Right renal pelvis (tissue), 4 donors: Measurements from ENCODE around the gene COX7C. TPM values are rescaled to one million over a fixed set of nuclear protein-coding genes. Genes with fewer than 3 reads are reported as not detected.
"Not testable (repeated sequence)": the region's sequence is repeated elsewhere in the genome, so short reads cannot be mapped to it uniquely, and the experiment has no call there.

Source experiments
- DNase-seq, 4 donors: peaks; one replicate each; pipeline ENCODE4 v3.0.0-alpha.2; 2013; ENCODE audit warnings: low read depth in 4 of 4, low spot score in 3 of 4, missing footprints in 1 of 4
- polyA plus RNA-seq, 4 donors: library from polyadenylated mRNA; unstranded; fragments of 120-200 nt; gene quantifications; one replicate each; pipeline ENCODE4 v1.2.1, GENCODE V29; 2013; ENCODE audit not compliant: insufficient read length in 4 of 4

COX7C gene, protein sequence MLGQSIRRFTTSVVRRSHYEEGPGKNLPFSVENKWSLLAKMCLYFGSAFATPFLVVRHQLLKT
- 1,000 to 10,000 TPM; 1,015 to 1,148 (median 1,050) TPM for polyA plus RNA-seq

GRCh38 chr5:86617756-86618576 is at the start of gene COX7C:
Gene COX7C, plus strand, starts transcription at chr5:86617941. Its CDS starts 115 bp downstream, at chr5:86618056.
- peak; percentile 95 to 97 (median 96) for DNase-seq

GRCh38 chr5:86569522-86570426 is 48.0 kb upstream of the COX7C start:
- not testable (repeated sequence) for DNase-seq

DNA sequence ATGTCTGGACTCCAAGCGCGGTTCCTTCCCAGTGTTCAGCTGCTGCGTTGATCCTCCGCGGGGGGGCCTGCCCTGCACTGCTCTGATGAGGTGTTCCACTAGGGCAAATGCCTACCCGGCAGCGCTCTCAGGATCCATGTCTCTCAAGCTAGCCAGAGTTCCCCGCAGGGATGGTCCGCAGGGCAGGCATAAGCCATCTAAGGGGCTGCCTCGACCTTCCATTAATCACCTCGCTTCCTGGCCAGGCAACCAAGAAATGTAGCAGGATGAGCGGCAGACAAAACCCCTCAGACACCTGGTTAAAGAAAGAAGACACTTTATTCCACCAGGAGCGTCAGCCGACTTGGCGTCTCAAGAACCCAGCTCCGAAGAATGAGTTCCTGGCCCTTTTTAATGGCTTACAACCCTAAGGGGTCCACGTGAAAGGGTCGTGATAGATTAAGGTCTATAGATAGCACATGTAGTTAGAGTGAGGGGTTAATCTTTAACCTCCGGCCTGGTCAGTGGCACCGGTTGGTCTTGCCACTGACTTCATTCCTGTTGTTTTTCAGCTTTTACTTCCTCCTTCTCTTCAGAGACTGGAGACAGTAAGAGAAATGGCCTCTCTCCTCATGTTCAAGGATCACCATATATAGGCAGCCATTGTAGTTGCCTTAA is 47.2 kb upstream of the COX7C start:
- no peak for DNase-seq

DNA sequence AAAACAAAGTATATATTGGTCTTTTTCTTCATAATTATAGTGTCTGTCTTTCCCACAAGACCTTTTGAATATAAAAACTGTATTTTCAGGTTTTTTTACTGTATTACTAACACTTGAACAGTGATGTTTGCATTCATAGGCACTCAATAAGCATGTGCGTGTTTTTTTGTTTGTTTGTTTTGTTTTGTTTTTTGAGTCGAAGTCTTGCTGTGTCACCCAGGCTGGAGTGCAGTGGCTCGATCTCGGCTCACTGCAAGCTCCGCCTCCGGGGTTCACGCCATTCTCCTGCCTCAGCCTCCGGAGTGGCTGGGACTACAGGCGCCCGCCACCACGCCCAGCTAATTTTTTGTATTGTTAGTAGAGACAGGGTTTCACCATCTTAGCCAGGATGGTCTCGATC is 46.6 kb upstream of the COX7C start:
- DNase-seq, result not testable (repeated sequence)

DNA sequence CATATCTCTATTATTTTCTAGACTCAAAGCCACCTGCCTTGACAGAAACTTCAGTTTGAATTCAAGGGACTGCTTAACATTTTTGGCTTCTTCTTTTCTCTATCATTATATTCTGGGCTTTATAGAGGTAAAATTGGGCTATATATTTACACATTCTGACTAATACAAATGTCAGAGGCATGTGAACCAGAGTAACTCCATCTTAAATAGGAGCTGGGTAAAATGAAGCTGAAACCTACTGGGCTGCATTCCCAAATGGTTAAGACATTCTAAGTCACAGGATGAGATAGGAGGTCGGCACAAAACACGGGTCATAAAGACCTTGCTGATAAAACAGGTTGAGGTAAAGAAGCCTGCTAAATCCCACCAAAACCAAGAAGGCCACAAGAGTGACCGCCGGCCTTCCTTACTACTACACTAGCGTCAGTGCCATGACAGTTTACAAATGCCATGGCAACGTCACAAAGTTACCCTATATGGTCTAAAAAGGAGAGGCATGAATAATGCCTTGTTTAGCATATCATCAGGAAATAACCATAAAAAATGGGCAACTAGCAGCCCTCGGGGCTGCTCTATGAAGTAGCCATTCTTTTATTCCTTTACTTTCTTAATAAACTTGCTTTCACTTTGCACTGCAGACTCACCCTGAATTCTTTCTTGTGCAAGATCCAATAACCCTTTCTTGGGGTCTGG is 44.8 kb upstream of the COX7C start:
- DNase-seq, result no peak

DNA sequence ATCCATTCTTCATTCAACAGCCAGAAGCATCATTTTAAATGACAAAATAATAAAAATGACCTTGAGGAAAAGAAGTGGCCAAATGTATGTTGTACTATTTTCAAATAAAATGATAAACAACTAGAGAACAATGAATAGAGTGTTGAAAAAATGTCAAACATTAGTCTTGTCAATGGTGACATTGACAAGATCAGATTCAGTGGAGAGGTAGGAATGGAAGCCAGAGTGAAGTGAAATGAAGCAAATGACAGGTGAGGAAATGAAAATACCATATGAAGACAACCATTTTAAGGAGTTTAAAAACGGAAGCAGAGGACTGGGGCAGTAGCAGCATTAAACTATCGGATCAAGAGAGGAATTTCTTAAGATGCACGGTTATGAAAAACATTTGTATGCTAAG is 38.2 kb upstream of the COX7C start:
- no peak for DNase-seq

GRCh38 chr5:86596476-86596875 is 21.3 kb upstream of the COX7C start:
- no peak for DNase-seq

GRCh38 chr5:86605881-86606280 is 11.9 kb upstream of the COX7C start:
- DNase-seq, result no peak

- no peak for DNase-seq
Measured at GRCh38 chr5:86613455-86613854, 4.3 kb upstream of the COX7C start.

DNA sequence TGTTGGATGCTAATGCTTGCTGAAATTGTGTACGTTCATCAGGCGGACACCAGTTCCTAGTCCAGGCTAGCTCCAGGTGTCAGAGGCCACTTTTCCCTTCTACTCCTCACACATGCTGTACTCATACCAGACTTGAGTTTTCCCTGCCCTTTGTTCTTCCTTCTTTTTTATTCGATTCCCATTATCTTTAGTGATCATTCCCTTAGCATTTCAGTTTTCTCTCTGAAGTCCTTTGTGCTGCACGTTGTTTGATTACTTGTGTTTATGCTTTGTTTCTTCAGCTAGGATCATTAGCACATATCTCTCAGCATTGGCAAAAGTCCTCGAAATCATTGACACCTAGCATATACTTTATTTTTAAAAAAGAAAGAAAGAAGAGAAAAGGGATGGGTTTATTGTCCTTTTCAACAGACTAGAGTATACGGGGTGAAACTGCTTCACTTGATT is 409 bp upstream of the COX7C start:
- DNase-seq, result no peak

DNA sequence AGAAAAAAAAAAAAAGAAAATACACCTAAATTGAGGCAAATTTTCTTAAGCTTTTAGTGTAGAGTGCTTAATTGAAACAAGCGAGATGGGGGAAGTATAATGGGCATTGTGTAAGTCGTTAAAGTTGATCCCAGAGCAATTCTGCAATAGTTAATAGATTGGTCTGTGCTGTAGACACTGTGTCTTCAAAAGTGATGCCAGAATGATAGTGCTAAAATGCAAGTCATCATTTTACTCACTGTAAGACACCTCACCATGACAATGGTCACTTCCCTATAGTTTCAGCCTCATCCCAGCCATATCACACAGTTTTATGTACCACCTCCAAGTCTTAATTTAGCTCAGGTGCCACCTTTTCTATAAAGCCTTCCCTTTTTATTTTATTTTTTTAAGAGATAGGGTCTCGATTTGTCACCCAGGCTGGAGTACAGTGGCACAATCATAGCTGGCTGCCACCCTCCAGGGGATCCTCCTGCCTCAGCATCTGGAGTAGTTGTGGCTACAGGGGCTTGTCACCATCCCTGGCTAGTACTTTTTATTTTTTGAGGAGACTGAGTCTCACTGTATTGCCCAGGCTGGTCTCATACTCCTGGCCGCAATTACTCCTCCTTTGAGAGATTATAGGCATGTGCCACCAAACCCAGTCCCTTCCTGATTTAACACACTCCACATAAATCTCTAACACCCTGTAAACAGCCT is 6.2 kb downstream of the COX7C start:
- no peak for DNase-seq

GRCh38 chr5:86625148-86625547 is 7.4 kb downstream of the COX7C start:
- no peak for DNase-seq

DNA sequence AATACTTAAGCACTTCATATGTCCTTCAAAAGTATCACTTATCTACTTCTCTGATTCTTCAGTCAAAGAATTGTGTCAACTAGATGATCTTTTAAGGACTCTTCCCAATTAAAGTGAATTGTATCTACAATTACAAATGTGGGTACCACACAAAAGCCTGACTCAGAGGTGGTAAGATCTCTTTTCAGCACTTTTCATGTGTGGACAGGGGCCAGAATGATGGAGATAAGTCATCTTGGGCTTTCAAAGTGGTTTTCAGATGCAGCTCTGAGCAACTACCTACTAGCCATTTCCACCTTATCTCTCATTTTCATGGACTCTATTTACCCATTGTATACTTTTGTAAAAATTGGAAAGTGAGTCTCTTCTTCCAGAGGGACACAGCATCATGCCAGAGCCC is 8.4 kb downstream of the COX7C start:
- no peak for DNase-seq

- no peak for DNase-seq
Measured at GRCh38 chr5:86631165-86631564, 13.4 kb downstream of the COX7C start.

DNA sequence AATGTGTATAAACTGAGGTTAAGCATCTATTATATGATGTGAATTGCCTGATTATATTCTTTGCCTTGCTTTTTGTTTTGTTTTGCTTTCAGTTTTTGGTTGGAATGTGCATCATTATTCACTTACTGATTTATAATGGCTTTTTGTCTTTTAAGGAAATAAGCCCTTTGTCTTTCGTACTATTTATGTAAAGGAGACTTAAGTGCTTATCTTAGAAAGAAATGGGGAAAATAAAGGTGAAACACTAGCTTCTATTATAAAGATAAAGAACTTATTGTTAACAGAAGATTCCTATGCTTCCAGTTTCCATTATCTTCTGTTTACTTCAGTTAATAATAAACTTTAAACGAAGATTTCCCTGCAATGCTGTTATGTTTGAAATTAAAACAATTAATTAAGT is 23.3 kb downstream of the COX7C start:
- DNase-seq, result no peak

- no peak for DNase-seq
Measured at GRCh38 chr5:86644843-86645242, 27.1 kb downstream of the COX7C start.

DNA sequence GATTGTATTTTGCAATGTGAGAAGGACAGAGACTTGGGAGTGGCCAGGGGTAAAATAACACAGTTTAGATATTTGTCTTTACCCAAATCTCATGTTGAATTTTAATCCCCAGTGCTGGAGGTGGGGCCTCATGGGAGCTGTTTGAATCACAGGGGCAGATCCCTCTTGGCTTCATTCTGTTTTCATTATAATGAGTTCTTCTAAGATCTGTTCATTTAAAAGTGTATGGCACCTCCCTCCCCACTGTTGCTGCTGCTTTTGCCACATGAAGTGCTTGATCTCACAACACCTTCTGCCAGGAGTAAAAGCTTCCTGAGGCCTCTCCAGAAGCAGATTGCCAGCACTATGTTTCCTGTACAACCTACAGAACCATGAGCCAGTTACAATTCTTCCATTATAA is 28.1 kb downstream of the COX7C start:
- DNase-seq, result no peak

GRCh38 chr5:86646671-86647070 is 28.9 kb downstream of the COX7C start:
- DNase-seq, result no peak

DNA sequence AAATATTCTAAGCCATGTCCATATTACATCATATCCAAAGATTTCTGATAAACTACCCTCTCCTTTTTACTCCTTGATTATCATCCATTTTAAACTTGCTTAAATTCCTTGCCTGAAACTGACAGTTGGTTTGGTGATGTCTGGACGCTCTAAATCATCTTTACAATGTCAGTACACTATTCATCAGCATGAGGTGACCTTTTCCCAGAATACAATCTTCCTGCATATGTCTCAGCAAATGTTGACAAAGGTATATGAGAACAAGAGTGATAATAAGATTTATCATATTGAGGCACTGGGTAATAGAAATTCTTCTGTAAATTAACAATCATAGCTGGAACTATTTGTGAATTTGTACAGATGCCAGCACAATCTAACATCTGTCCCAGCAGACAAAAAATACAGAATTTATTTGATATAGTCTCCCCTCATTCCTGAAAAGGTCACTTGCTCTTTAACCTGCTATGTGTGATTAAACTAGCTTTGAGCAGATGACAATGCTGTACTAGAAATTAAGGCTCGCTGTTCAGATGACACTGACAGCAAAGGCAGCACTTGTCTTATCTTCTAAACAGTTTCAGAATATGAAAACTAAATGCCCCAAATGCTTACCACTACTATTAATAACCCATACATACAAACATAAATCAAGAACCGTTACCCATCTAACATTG is 32.2 kb downstream of the COX7C start:
- no peak for DNase-seq
